H1 (cell line): ENCODE results near the gene MRPL54. TPM values are rescaled to one million over a fixed set of nuclear protein-coding genes. Genes with fewer than 3 reads are reported as not detected.

Experiments
- CTCF ChIA-PET: fragments of 300-600 bp; sonication (Branson Sonifier 250); formaldehyde crosslinking; loops from one replicate; lab custom pipeline; 2021; ENCODE audit not compliant: partially characterized antibody; lab: Charles Lee
- POLR2A ChIA-PET: fragments of 300-600 bp; sonication (Branson Sonifier 250); formaldehyde crosslinking; loops from one replicate; lab custom pipeline; 2021; ENCODE audit warnings: inconsistent platforms; ENCODE audit not compliant: partially characterized antibody; lab: Charles Lee
- DNase-seq, 2 experiments: peaks; one replicate each; pipeline versions ENCODE4 v3.0.0 to v3.0.0-alpha.2; 2010 to 2022; ENCODE audit warnings: low spot score in 2 of 2, low read depth in 1 of 2, mixed read lengths in 1 of 2
- FAIRE-seq: peaks from 2 replicates; lab custom pipeline; 2011; peaks lifted over from hg19 to GRCh38; lab: Jason Lieb, UNC
- H2AFZ ChIP-seq: 2 replicates; pipeline ENCODE4 v1.8.1; 2012; ENCODE audit warnings: low read length, inconsistent platforms
- H2AK5ac ChIP-seq: 2 replicates; pipeline ENCODE4 v1.6.1; 2013; ENCODE audit warnings: low read depth, low read length
- H2BK120ac ChIP-seq: replicated peaks from 2 replicates; pipeline ENCODE3; 2013; ENCODE audit warnings: low read depth, low read length, inconsistent platforms
- H2BK12ac ChIP-seq: 2 replicates; pipeline ENCODE4 v1.6.1; 2013; ENCODE audit warnings: low read depth, low read length
- H2BK15ac ChIP-seq: 2 replicates; pipeline ENCODE4 v1.6.1; 2013; ENCODE audit warnings: low read length
- H2BK20ac ChIP-seq: 2 replicates; pipeline ENCODE4 v1.6.1; 2013; ENCODE audit warnings: low read length
- H2BK5ac ChIP-seq: 2 replicates; pipeline ENCODE4 v1.6.1; 2013; ENCODE audit warnings: low read depth, low read length
- H3K14ac ChIP-seq: 2 replicates; pipeline ENCODE4 v1.6.1; 2013; ENCODE audit warnings: inconsistent platforms; ENCODE audit not compliant: insufficient read length
- H3K18ac ChIP-seq: 2 replicates; pipeline ENCODE4 v1.6.1; 2013; ENCODE audit warnings: low read length; ENCODE audit errors: extremely low read depth
- H3K23ac ChIP-seq: 2 replicates; pipeline ENCODE4 v1.6.1; 2013; ENCODE audit warnings: inconsistent platforms; ENCODE audit not compliant: insufficient read length
- H3K23me2 ChIP-seq: 2 replicates; pipeline ENCODE4 v1.6.1; 2013; ENCODE audit warnings: low read depth, low read length
- H3K27ac ChIP-seq: 2 replicates; pipeline ENCODE4 v1.6.1; 2011; ENCODE audit warnings: low read depth, low read length, inconsistent platforms
- H3K27me3 ChIP-seq, 4 experiments: replicated peaks in 1 of 4; 1 replicate in 1 of 4; 2 replicates in 3 of 4; pipeline versions ENCODE4 v1.6.1 to v1.8.1; 2011 to 2013; ENCODE audit warnings: low read length in 3 of 4, mild to moderate bottlenecking in 3 of 4, inconsistent platforms in 2 of 4, mixed read lengths in 2 of 4, moderate library complexity in 1 of 4; ENCODE audit not compliant: control insufficient read depth in 3 of 4, insufficient read depth in 3 of 4; ENCODE audit errors: extremely low read depth in 1 of 4
- H3K36me3 ChIP-seq, 4 experiments: 2 replicates each; pipeline versions ENCODE4 v1.6.1 to v1.8.1; 2011 to 2013; ENCODE audit warnings: mild to moderate bottlenecking in 4 of 4, low read length in 3 of 4, moderate library complexity in 2 of 4, control low read depth in 1 of 4, inconsistent platforms in 1 of 4; ENCODE audit not compliant: insufficient read depth in 4 of 4, control insufficient read depth in 2 of 4
- H3K4ac ChIP-seq: replicated peaks from 2 replicates; pipeline ENCODE3; 2013; ENCODE audit warnings: low read length, low read depth, mixed read lengths, inconsistent platforms; ENCODE audit not compliant: insufficient read length
- H3K4me1 ChIP-seq, 4 experiments: replicated peaks in 1 of 4; 1 replicate in 1 of 4; 2 replicates in 3 of 4; pipeline versions ENCODE4 v1.6.1 to v1.8.1; 2011 to 2013; ENCODE audit warnings: low read length in 3 of 4, inconsistent platforms in 2 of 4, mixed read lengths in 1 of 4; ENCODE audit not compliant: insufficient read depth in 4 of 4, control insufficient read depth in 3 of 4
- H3K4me2 ChIP-seq, 2 experiments: 2 replicates each; pipeline versions ENCODE4 v1.6.1 to v1.8.1; 2011 to 2013; ENCODE audit warnings: low read depth in 2 of 2, low read length in 2 of 2, control low read depth in 1 of 2, inconsistent platforms in 1 of 2, mild to moderate bottlenecking in 1 of 2; ENCODE audit not compliant: insufficient read depth in 1 of 2
- H3K4me3 ChIP-seq, 4 experiments: fragments of 200-600, 300-600 bp in 1 of 4; sonication (generic), shearing (Covaris generic), sonication (Bioruptor Twin) in 1 of 4; 2 replicates each; pipeline versions ENCODE4 v1.5.1 to v1.8.1; 2011 to 2016; ENCODE audit warnings: low read length in 4 of 4, low read depth in 3 of 4, control low read depth in 2 of 4, inconsistent platforms in 2 of 4, mild to moderate bottlenecking in 2 of 4, mixed read lengths in 1 of 4, moderate library complexity in 1 of 4; ENCODE audit not compliant: insufficient read depth in 2 of 4; ENCODE audit errors: extremely low read depth in 1 of 4
- H3K56ac ChIP-seq: replicated peaks from 2 replicates; pipeline ENCODE3; 2013; ENCODE audit warnings: low read depth, mild to moderate bottlenecking, mixed read lengths, low read length, inconsistent platforms; ENCODE audit not compliant: insufficient read length
- H3K79me1 ChIP-seq: 2 replicates; pipeline ENCODE4 v1.6.1; 2013; ENCODE audit warnings: low read depth, low read length, control low read depth
- H3K79me2 ChIP-seq, 2 experiments: 2 replicates each; pipeline versions ENCODE4 v1.6.1 to v1.8.1; 2012 to 2013; ENCODE audit warnings: low read length in 2 of 2, mild to moderate bottlenecking in 2 of 2, inconsistent platforms in 1 of 2; ENCODE audit not compliant: insufficient read depth in 2 of 2, control insufficient read depth in 1 of 2
- H3K9ac ChIP-seq, 4 experiments: replicated peaks in 1 of 4; 1 replicate in 1 of 4; 2 replicates in 3 of 4; pipeline versions ENCODE4 v1.6.1 to v1.8.1; 2011 to 2013; ENCODE audit warnings: low read depth in 3 of 4, low read length in 3 of 4, control low read depth in 2 of 4, mild to moderate bottlenecking in 2 of 4, moderate library complexity in 2 of 4, inconsistent platforms in 1 of 4; ENCODE audit errors: extremely low read depth in 1 of 4
- H3K9me3 ChIP-seq, 2 experiments: 2 replicates each; pipeline versions ENCODE4 v1.6.1 to v1.8.1; 2012 to 2013; ENCODE audit warnings: mild to moderate bottlenecking in 2 of 2, moderate library complexity in 2 of 2, control low read depth in 1 of 2, inconsistent platforms in 1 of 2, low read depth in 1 of 2, low read length in 1 of 2, mixed read lengths in 1 of 2; ENCODE audit not compliant: insufficient read depth in 2 of 2
- H4K20me1 ChIP-seq, 2 experiments: replicated peaks in 1 of 2; 2 replicates each; pipeline versions ENCODE3 to v1.8.1; 2011 to 2013; ENCODE audit warnings: inconsistent platforms in 2 of 2, low read length in 2 of 2, mild to moderate bottlenecking in 1 of 2; ENCODE audit not compliant: insufficient read depth in 2 of 2, control insufficient read depth in 1 of 2
- H4K5ac ChIP-seq: 2 replicates; pipeline ENCODE4 v1.6.1; 2013; ENCODE audit warnings: low read length, low read depth, mixed read lengths, inconsistent platforms; ENCODE audit not compliant: insufficient read length
- H4K8ac ChIP-seq: 2 replicates; pipeline ENCODE4 v1.8.0; 2013; ENCODE audit warnings: mild to moderate bottlenecking, moderate library complexity, low read length, inconsistent platforms; ENCODE audit not compliant: insufficient read depth; ENCODE audit errors: extremely low read depth
- H4K91ac ChIP-seq: replicated peaks from 2 replicates; pipeline ENCODE3; 2013; ENCODE audit warnings: low read length, mixed read lengths, inconsistent platforms; ENCODE audit not compliant: insufficient read length
- WGBS, 2 experiments: shearing (Covaris generic) in 1 of 2; methylation state at CpG; one replicate each; pipeline versions ENCODE4 v1.1.6 to v1.1.7; 2013 to 2015; ENCODE audit warnings: low lambda C conversion rate in 2 of 2, mixed read lengths in 2 of 2, inconsistent platforms in 1 of 2, low coverage in 1 of 2, missing lambda C conversion rate in 1 of 2; ENCODE audit not compliant: insufficient replicate concordance in 2 of 2, insufficient coverage in 1 of 2, insufficient read length in 1 of 2; ENCODE audit errors: extremely low coverage in 1 of 2, missing lambda C conversion rate in 1 of 2; 5-methylcytosine and 5-hydroxymethylcytosine counted together
- polyA plus RNA-seq, 7 experiments: library from polyadenylated mRNA; depleted of rRNA in 3 of 7; stranded (reverse) in 5 of 7; unstranded in 2 of 7; fragments of >200 nt in 5 of 7; fragments of 200-250 nt in 2 of 7; gene quantifications; 1 replicate in 5 of 7; 2 replicates in 1 of 7; 4 replicates in 1 of 7; pipeline versions ENCODE4 v1.2.1 to v1.2.3, GENCODE V29; 2011 to 2013; ENCODE audit warnings: missing spikeins in 2 of 7, mixed read lengths in 2 of 7
- total RNA-seq: library from RNA; stranded (reverse); fragmentation: NEBNext Ultra II Directional; extraction: Animal tissue kit (Norgen Biotek cat#: 25700); gene quantifications from 2 replicates; pipeline ENCODE4 v1.2.1, GENCODE V29; 2021

The MRPL54 gene
- total and polyA plus RNA-seq, 2 of the 8 experiments (the other 6 are each of a cell fraction or from before 2014, with no cell fraction given), result 63.8 to 72.8 TPM

- Histone ChIP-seq H2AK5ac (no peak overlapping the region), H2BK12ac (no peak overlapping the region), H3K4me2 (no peak overlapping the region), H3K23ac (no peak overlapping the region), H3K9ac (no peak overlapping the region), H3K79me1 (no peaks in the 10 kb centered on the region), H3K4ac (no peak overlapping the region), H3K23me2 (peaks cover 6% of the 10 kb centered on the region; the same call in 1 of the 2 replicates), H3K27ac (no peak overlapping the region), H3K18ac (no peak overlapping the region), H2BK15ac (no peak overlapping the region), H4K91ac (no peak overlapping the region), H4K20me1 (peaks cover 0 to 3% of the 10 kb centered on the region in 2 experiments), H4K8ac (no peak overlapping the region), H4K5ac (no peak overlapping the region), H3K9me3 (no peaks in the 10 kb centered on the region), H2AFZ (no peak overlapping the region), H3K4me3 (no peak overlapping the region), H3K27me3 (no peaks in the 10 kb centered on the region), H3K79me2 (no peaks in the 10 kb centered on the region), H3K36me3 (no peaks in the 10 kb centered on the region), H3K56ac (no peak overlapping the region), H3K14ac (no peak overlapping the region), H3K4me1 (peaks cover 0 to 7% (median 2%) of the 10 kb centered on the region in 4 experiments; a peak in 2 of 7 replicates), H2BK5ac (no peak overlapping the region), H2BK20ac (no peak overlapping the region), H2BK120ac (no peak overlapping the region)
- FAIRE-seq (no peak), DNase-seq (no peak)
- WGBS, 2 experiments, result 95% methylated on average over 2 of the region's 2 CpGs; no CpG with 5 or more reads in 1 of the 2 experiments
- CTCF ChIA-PET, result interaction anchor here (1.6 to 1.8 kb wide), 3 partner anchors 8 to 47 kb away, joined by 5 to 10 read pairs (median 7); no protein-coding TSS in a partner anchor
- POLR2A ChIA-PET, result interaction anchor here (0.7 to 2.3 kb wide), 5 partner anchors 8 to 210 kb away, joined by 3 to 14 read pairs (median 5); partner anchors contain the start of genes EEF2, MRPL54 and NMRK2
These were observed 12.9 kb downstream of the MRPL54 start for GRCh38 chr19:3775374-3775711.
